Transverse colon (tissue), 3 donors: ENCODE measurements around the gene EDC3.

Experiments used
- CTCF ChIP-seq, 5 experiments: fragments of 200-600 bp in 3 of 5; fragments of 450-650 bp in 2 of 5; sonication (generic) in 3 of 5; IDR thresholded peaks; 1 replicate in 2 of 5; 2 replicates in 3 of 5; pipeline ENCODE4 v1.5.1; 2016 to 2017; ENCODE audit warnings: antibody characterized with exemption in 5 of 5, inconsistent platforms in 3 of 5, mild to moderate bottlenecking in 2 of 5, moderate library complexity in 1 of 5
- EP300 ChIP-seq: sonication (generic); formaldehyde crosslinking; IDR thresholded peaks from one replicate; pipeline ENCODE4 v1.6.1; 2017; ENCODE audit warnings: antibody characterized with exemption, low read depth

DNA sequence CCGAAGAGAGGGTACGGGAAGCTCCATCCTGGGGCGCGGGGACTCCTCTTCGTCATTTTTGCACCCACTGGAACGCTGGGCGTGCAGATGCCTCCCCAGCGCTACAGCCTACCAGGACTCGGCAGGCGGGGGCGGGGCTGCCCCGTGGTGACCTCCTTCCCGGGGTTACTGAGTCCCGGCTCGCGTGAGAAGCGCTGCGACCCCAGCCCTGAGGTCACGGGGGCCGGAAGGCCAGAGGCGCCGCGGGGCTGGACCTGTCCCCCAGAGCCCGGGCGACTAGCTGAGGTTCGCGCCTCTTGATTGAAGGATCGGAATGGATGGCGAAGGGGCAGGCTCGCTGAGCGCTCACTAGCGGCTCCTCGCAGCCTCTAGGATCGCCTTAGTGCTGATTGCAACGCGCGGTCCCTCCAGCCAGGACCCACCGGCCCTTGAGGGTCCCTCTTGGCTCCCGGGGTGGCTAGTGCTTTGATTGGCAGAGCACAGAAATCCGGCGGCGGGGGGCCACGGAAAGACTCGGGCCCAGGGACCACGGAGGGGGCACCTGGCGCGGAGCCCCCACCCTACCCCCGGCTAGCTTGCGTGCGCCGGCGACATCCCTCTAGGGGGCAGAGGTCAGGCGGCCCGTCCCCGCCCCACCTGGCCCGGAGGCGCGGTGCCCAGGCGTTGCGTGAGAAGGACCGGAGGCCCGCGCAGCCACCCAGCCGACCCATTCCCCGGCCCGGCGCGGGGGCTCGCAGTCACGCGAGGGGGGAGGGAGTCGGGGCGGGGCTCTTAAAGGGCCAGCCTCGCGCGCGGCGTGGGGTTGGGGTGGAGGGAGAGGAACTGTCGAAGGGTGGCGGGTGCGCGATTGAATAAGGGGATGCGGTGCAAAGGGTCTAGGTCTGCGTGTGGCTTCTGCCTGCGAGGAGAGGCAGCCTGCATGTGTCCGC, 30.3 kb upstream of the EDC3 start:
- TF ChIP-seq CTCF (IDR thresholded peaks at IDR 0.05) (no peak), EP300 (no peak)
